Measurements from ENCODE around the gene JADE3.

Gene JADE3

GRCh38 chrX:46912098-46912602 lies at the start of gene JADE3:
Gene JADE3 (plus strand): TSS chrX:46912421. CDS start chrX:46984895, 72,474 bp downstream.
- DNase-seq: peak; percentile 25 to 33

- no peak for DNase-seq
Observed at GRCh38 chrX:46863072-46863471, 49.1 kb upstream of the JADE3 start.

GRCh38 chrX:46864606-46865005 lies 47.6 kb upstream of the JADE3 start:
- DNase-seq: no peak

GRCh38 chrX:46865281-46865680 lies 46.9 kb upstream of the JADE3 start:
- DNase-seq: no peak

DNA sequence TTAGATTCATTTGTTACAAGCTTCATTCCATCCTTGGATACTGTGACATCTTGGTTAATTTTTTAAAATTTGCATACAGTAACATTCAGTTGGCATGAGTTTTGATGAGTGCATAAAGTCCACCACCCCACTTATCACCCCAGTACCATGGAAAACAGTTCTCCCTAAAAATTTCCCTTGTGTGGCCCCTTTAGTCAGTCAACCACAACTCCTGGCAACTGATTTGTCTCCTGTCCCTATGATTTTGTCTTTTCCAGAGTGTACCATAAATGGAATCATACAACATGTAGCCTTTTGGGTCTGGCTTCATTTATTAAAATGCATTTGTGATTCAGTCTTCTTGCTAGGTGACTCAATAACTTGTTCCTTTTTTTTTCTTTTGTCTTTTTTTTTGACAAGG lies 45.5 kb upstream of the JADE3 start:
- no peak for DNase-seq

DNA sequence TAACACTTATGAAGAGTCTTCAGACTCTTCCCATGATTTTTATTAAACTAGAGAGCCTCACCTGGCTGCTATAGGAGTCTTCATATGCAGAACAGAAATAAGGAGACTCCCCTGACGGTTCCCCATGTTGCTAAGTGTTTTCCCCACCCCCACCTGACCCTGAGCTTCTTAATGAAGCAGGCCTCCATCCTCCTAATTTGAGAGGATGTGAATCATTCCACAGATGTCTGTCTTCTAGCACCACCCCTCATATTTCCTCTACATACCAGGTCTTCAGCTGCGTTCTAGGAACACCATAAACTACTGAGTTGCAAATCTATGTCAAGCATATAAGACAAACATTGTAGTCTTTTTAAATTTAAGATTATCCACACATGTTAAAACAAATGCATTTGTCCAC lies 38.5 kb upstream of the JADE3 start:
- no peak for DNase-seq

- DNase-seq: no peak
Observed at GRCh38 chrX:46876901-46877300, 35.3 kb upstream of the JADE3 start.

DNA sequence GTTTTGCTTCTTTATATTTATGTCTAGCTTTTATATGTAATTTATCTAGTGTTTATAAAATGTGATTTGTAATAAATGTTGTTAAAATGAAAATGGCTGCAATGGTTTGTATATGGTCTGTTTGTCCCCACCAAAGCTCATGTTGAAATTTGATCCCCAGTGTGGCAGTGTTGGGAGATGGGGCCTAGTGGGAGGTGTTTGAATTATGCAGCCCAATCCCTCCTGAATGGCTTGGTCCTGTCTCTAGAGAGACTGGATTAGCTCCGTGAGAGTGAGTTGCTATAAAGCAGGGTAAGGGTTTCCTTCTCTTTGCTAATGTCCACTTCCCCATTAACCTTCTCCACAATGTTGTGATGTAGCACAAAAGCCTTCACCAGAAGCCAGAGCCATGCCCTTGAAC lies 30.0 kb upstream of the JADE3 start:
- DNase-seq: no peak

- DNase-seq: no peak
Observed at GRCh38 chrX:46884799-46885198, 27.4 kb upstream of the JADE3 start.

- DNase-seq: no peak
Observed at GRCh38 chrX:46898207-46898606, 14.0 kb upstream of the JADE3 start.

DNA sequence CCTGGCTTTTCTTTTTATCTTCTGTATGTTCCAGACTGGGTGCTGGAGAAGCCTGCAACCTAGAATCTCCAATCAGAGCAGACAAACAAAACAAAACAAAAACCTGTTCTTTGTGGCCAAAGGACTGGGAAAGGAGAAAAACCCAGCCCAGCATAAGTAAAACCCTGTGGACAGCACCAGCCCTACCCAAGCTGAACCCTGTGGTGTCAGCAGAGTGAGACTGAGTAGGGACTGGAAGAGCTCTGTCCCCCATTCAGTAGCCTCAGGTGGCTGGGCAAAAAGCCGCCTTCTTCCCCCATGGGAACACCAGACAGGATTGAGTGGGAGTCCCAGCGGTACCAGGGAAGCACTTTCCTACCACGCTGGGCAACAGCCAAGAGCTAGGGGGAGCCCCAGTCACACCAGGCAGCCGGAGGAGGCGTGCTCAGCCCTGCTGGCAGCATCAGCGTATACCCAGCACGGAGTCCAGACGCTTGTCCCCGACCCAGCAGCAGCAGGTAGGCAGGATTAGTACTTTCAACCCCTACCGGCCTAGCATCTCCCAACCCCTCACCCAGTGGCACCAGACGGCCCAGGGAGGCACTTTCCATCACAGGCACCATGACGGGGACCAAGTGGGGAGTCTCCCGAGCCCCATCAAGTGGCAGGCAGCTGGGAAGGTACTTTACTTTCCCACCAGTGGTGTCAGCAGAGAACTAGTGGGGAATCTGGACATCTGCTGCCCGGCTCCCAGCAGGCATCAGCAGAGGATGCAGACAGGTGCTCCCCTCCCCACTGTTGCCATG lies 8.6 kb upstream of the JADE3 start:
- DNase-seq: peak; percentile 50 to 59

- no peak for DNase-seq
Observed at GRCh38 chrX:46904626-46905025, 7.6 kb upstream of the JADE3 start.

- no peak for DNase-seq
Observed at GRCh38 chrX:46910415-46910814, 1.8 kb upstream of the JADE3 start.

DNA sequence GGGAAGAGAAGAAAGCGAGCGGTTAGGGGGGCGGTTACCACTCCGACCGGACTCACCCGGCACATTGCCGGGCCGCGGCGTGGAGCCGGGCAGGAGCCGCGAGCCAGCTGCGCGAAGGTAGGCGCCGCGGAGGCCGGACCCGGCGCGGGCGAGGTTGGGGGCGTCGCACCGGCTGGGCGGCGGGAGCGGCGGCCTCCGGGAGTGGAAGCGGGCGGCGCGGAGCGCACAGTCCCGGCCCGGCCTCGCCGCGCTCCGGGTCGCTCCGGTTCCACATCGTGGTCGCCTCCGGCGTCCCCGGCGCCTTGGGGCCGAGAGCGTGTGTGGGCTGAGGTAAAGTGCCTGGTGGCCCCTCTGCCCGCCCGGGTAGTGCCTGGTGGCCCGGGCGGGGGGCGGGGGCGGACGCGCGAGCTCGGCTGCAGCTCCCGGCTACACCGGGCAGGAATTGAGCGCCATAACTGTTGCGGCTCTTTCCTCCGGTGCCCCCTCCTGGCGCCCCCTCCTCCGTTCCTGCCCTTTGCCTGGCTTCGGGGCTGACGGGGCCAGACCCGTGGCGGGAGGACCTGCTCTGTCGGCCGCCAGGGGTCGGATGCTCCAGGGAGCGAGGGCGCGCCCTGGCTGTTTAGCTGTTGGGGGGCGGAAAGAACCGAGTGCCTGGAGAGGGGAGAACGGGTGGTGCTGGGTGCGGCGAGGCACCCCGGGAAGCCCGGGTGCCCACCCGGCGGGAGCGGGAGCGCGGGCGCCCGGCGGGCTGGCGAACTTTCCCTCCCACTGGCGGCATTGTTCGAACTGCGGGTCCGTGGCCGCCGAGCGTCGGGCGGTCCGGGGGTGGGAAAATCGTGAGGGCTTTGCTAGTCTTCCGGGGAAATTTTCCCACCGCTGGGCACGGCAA lies 626 bp downstream of the JADE3 start:
- peak; percentile 18 to 33 for DNase-seq

DNA sequence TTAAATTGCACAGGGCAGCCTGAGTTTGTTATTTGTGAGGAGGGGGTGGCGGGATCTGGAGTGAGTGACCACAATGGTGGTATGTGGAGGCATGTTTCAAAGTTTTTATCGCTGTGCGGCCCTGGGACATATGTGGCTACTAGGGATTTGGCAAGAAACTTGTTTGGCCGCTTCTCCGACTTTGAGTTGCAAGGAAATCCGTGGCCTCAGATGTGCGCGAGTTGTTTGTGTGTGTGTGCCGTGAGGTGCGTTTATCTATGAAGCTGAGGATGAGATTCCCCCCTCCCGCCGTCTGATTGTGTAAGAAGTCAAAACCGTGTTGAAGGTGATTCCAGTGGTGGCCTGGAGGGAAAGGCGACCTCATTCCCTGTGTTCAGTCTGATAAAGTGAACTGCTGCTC lies 1.4 kb downstream of the JADE3 start:
- DNase-seq: no peak

GRCh38 chrX:46916273-46916672 lies 4.1 kb downstream of the JADE3 start:
- DNase-seq: no peak

DNA sequence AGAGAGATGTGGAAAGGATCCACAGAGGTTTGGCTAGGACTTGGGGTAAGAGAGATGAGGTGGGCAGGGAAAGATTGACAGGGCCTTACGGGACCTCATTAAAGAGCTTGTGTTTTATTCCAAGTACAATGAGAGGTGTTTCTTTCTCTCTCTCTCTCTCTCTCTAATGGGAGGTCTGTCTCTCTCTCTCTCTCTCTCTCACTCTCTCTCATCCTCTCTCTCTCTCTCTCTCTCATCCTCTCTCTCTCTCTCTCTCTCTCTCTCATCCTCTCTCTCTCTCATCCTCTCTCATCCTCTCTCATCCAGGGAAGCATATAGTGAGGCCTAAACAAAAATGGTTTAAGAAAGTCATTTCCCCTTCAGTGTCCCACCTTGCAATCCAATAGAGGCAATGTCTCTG lies 5.4 kb downstream of the JADE3 start:
- DNase-seq: no peak

GRCh38 chrX:46918434-46918833 lies 6.2 kb downstream of the JADE3 start:
- DNase-seq: no peak

GRCh38 chrX:46920235-46920634 lies 8.0 kb downstream of the JADE3 start:
- DNase-seq: no peak

DNA sequence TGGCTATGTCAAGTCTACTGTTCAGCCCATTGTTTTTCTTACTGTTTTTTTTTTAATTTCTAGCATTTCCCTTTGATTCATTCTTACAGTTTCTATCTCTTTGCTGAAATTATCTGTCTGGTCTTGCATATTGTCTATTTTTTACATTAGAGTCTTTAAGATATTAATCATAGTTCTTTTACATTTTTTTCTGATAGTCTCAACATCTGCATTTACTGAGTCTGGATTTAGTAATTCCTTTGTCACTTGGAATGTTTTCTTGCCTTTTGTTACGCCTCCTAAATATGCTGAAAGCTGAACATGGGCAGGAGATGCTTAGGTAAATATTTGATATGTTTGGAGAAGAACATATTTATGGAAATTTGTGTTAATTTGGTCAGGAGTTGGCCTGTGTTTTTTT lies 10.4 kb downstream of the JADE3 start:
- DNase-seq: no peak

GRCh38 chrX:46927718-46928117 lies 15.5 kb downstream of the JADE3 start:
- no peak for DNase-seq

- DNase-seq: no peak
Observed at GRCh38 chrX:46929439-46930261, 17.4 kb downstream of the JADE3 start.

- DNase-seq: no peak
Observed at GRCh38 chrX:46935295-46935694, 23.1 kb downstream of the JADE3 start.

All from CD4-positive, alpha-beta T cell treated with Interleukin-4 for 1 hour (primary cell).